Stomach (tissue), 9 donors: ENCODE data around the gene NR4A2. TPM values are rescaled to one million over a fixed set of nuclear protein-coding genes. Genes with fewer than 3 reads are reported as not detected.
A peak's percentile ranks its signal among the peaks of the same experiment; 100 is the strongest.

ENCODE experiments used
- DNase-seq, 2 donors: peaks; one replicate each; pipeline versions ENCODE4 v3.0.0 to v3.0.0-alpha.2; 2013 to 2019
- H3K27ac ChIP-seq, 5 donors: fragments of 200-600 bp in 4 of 5; sonication (generic) in 4 of 5; one replicate each; pipeline ENCODE4 v1.5.1; 2013 to 2019; ENCODE audit warnings: mild to moderate bottlenecking in 1 of 5, moderate library complexity in 1 of 5
- H3K27me3 ChIP-seq, 3 donors: fragments of 200-600 bp; sonication (generic); one replicate each; pipeline ENCODE4 v1.5.1; 2017 to 2019; ENCODE audit warnings: mixed run types in 1 of 3
- H3K36me3 ChIP-seq, 4 donors: fragments of 200-600 bp; sonication (generic); 1 replicate in 3 of 4; 2 replicates in 1 of 4; pipeline ENCODE4 v1.5.1; 2016 to 2019
- H3K4me1 ChIP-seq, 4 donors: fragments of 200-600 bp; sonication (generic); one replicate each; pipeline ENCODE4 v1.5.1; 2016 to 2019
- H3K4me3 ChIP-seq, 4 donors: fragments of 200-600 bp; sonication (generic) in 3 of 4; one replicate each; pipeline ENCODE4 v1.5.1; 2016 to 2019; ENCODE audit warnings: mild to moderate bottlenecking in 1 of 4
- H3K9me3 ChIP-seq, 4 donors: fragments of 200-600 bp; sonication (generic); one replicate each; pipeline ENCODE4 v1.5.1; 2016 to 2019
- CTCF ChIP-seq, 7 experiments: fragments of 450-650 bp in 4 of 7; fragments of 200-600 bp in 3 of 7; sonication (generic) in 3 of 7; IDR thresholded peaks; one replicate each; pipeline ENCODE4 v1.5.1; 2016 to 2019; ENCODE audit warnings: antibody characterized with exemption in 7 of 7, control low read depth in 2 of 7, mild to moderate bottlenecking in 1 of 7
- EP300 ChIP-seq: sonication (generic); formaldehyde crosslinking; IDR thresholded peaks from one replicate; pipeline ENCODE4 v1.6.1; 2017; ENCODE audit warnings: antibody characterized with exemption
- POLR2A ChIP-seq, 4 donors: fragments of 450-650 bp; IDR thresholded peaks; one replicate each; pipeline ENCODE4 v1.6.1; 2016; ENCODE audit warnings: antibody characterized with exemption in 4 of 4, control low read depth in 2 of 4, mild to moderate bottlenecking in 1 of 4, moderate library complexity in 1 of 4
- POLR2AphosphoS5 ChIP-seq, 3 donors: sonication (generic); formaldehyde crosslinking; IDR thresholded peaks; one replicate each; pipeline ENCODE4 v1.6.1; 2016; ENCODE audit warnings: antibody characterized with exemption in 3 of 3
- WGBS, 5 donors: extraction: QIAGEN DNeasy Blood & Tissue Kit in 3 of 5; methylation state at CpG; one replicate each; pipeline versions ENCODE4 v1.1.5 to v1.1.7; 2013 to 2018; 5-methylcytosine and 5-hydroxymethylcytosine counted together
- intact Hi-C: fragments of 100-400 bp; cut with DNase I; formaldehyde crosslinking; loops from one replicate; pipeline ENCODE4 v1.15.1; 2023; ENCODE audit warnings: low total_unique reads
- polyA plus RNA-seq, 3 donors: library from polyadenylated mRNA; stranded (reverse); fragments of 200-250 nt; gene quantifications; one replicate each; pipeline ENCODE4 v1.2.3, GENCODE V29; 2013
- total RNA-seq, 5 donors: library from RNA; depleted of rRNA; stranded (reverse); fragments of >200 nt; gene quantifications; one replicate each; pipeline versions ENCODE4 v1.1.0 to v1.2.3, GENCODE V29; 2014 to 2016
- donor health status: healthy with polysubstance abuse.
- donor health status: Bipolar disorder and iron deficiency.
- donor health status: healthy.

The NR4A2 gene
- total and polyA plus RNA-seq, 8 donors: 4.7 to 20.7 (median 10.8) TPM; not detected in 2

GRCh38 chr2:156323754-156324153, 8.8 kb downstream of the NR4A2 start:
- no peak for TF ChIP-seq POLR2AphosphoS5 (IDR thresholded peaks at IDR 0.05)
- no peak for TF ChIP-seq CTCF (IDR thresholded peaks at IDR 0.05)
- TF ChIP-seq POLR2A (IDR thresholded peaks at IDR 0.05): no peak
- no peak for TF ChIP-seq EP300
- intact Hi-C loops: no loop called here
- H3K4me3 ChIP-seq: no peak overlapping the region
- H3K27me3 ChIP-seq: peaks cover 0 to 62% (median 4%) of the 10 kb centered on the region in 3 donors
- no peaks in the 10 kb centered on the region for H3K9me3 ChIP-seq
- H3K36me3 ChIP-seq: peaks cover 25 to 43% (median 35%) of the 10 kb centered on the region in 4 donors
- H3K4me1 ChIP-seq: peaks cover 7 to 38% (median 28%) of the 10 kb centered on the region in 4 donors
- DNase-seq: no peak
- WGBS, 5 donors: 78 to 93% (median 87%) methylated on average over 2 of the region's 2 CpGs
- no peak overlapping the region for H3K27ac ChIP-seq

GRCh38 chr2:156322686-156323231, 9.8 kb downstream of the NR4A2 start:
- H3K4me3 ChIP-seq: no peak overlapping the region
- no peaks in the 10 kb centered on the region for H3K9me3 ChIP-seq
- peaks cover 0 to 53% (median 4%) of the 10 kb centered on the region in 3 donors for H3K27me3 ChIP-seq
- no peak for DNase-seq
- H3K36me3 ChIP-seq: peaks cover 19 to 33% (median 29%) of the 10 kb centered on the region in 4 donors
- intact Hi-C loops: no loop called here
- WGBS, 5 donors: 36 to 67% (median 55%) methylated on average over 26 of the region's 26 CpGs
- H3K27ac ChIP-seq: no peak overlapping the region
- H3K4me1 ChIP-seq: peaks cover 7 to 36% (median 28%) of the 10 kb centered on the region in 4 donors
- TF ChIP-seq POLR2AphosphoS5 (IDR thresholded peaks at IDR 0.05): no peak

GRCh38 chr2:156322051-156322685, 10.4 kb downstream of the NR4A2 start:
- no peak for DNase-seq
- H3K27me3 ChIP-seq: peaks cover 0 to 47% (median 4%) of the 10 kb centered on the region in 3 donors
- no peak overlapping the region for H3K27ac ChIP-seq
- WGBS, 5 donors: 29 to 56% (median 37%) methylated on average over 20 to 21 of the region's 21 CpGs
- intact Hi-C loops: no loop called here
- peaks cover 7 to 36% (median 28%) of the 10 kb centered on the region in 4 donors for H3K4me1 ChIP-seq
- H3K4me3 ChIP-seq: peak overlapping the region; percentile 43 to 57 (median 44)
- H3K9me3 ChIP-seq: no peaks in the 10 kb centered on the region
- TF ChIP-seq CTCF (IDR thresholded peaks at IDR 0.05) (no peak), POLR2AphosphoS5 (IDR thresholded peaks at IDR 0.05) (no peak)
- H3K36me3 ChIP-seq: peaks cover 13 to 27% (median 23%) of the 10 kb centered on the region in 4 donors

- 3 to 8% (median 5%) methylated on average over 28 to 31 of the region's 31 CpGs for WGBS, 5 donors
- Histone ChIP-seq H3K27ac (peak overlapping the region in 4 of 5 donors; percentile 74 to 79 (median 78)), H3K27me3 (peaks cover 0 to 47% (median 4%) of the 10 kb centered on the region in 3 donors), H3K4me3 (peak overlapping the region; percentile 43 to 57 (median 44)), H3K36me3 (peaks cover 9 to 19% (median 16%) of the 10 kb centered on the region in 4 donors), H3K9me3 (no peaks in the 10 kb centered on the region), H3K4me1 (peaks cover 7 to 36% (median 28%) of the 10 kb centered on the region in 4 donors)
- TF ChIP-seq POLR2AphosphoS5 (IDR thresholded peaks at IDR 0.05): no peak
- no peak for TF ChIP-seq POLR2A (IDR thresholded peaks at IDR 0.05)
- TF ChIP-seq CTCF (IDR thresholded peaks at IDR 0.05): no peak
- no peak for TF ChIP-seq EP300
- intact Hi-C loops: no loop called here
- peak; percentile 44 to 72 for DNase-seq
These were observed 11.1 kb downstream of the NR4A2 start for GRCh38 chr2:156321243-156321904.
